H1 (cell line): ENCODE results near the gene TAF11L4. TPM values are rescaled to one million over a fixed set of nuclear protein-coding genes. Genes with fewer than 3 reads are reported as not detected.

Experiments
- polyA plus RNA-seq, 7 experiments: library from polyadenylated mRNA; depleted of rRNA in 3 of 7; stranded (reverse) in 5 of 7; unstranded in 2 of 7; fragments of >200 nt in 5 of 7; fragments of 200-250 nt in 2 of 7; gene quantifications; 1 replicate in 5 of 7; 2 replicates in 1 of 7; 4 replicates in 1 of 7; pipeline versions ENCODE4 v1.2.1 to v1.2.3, GENCODE V29; 2011 to 2013; ENCODE audit warnings: missing spikeins in 2 of 7, mixed read lengths in 2 of 7
- small RNA-seq: library from polyadenylated mRNA; stranded (forward); fragments of <200 nt; extraction: miRNeasy Mini kit (QIAGEN cat#:217004); gene quantifications from one replicate; pipeline ENCODE3, GENCODE V24; 2013; ENCODE audit not compliant: insufficient read depth
- total RNA-seq: library from RNA; stranded (reverse); fragmentation: NEBNext Ultra II Directional; extraction: Animal tissue kit (Norgen Biotek cat#: 25700); gene quantifications from 2 replicates; pipeline ENCODE4 v1.2.1, GENCODE V29; 2021

TAF11L4 gene
- total and polyA plus RNA-seq, 2 of the 8 experiments (the other 6 are each of a cell fraction or from before 2014, with no cell fraction given): not detected

Small RNA genes lying within 50 kb of the gene (small RNA-seq; reads per million reads assigned to genes)
- gene AC106774.3: not detected

Other genes starting within 250 kb of the TAF11L4 start
- not detected in 2 replicates for gene TAF11L2, start 23.6 kb upstream of the TAF11L4 start, total RNA-seq
- not detected in 2 replicates for gene TAF11L2, start 23.6 kb upstream of the TAF11L4 start, polyA plus RNA-seq (2011; rRNA removed)
- gene TAF11L3, start 3.4 kb upstream of the TAF11L4 start, total RNA-seq: not detected in 2 replicates
- not detected in 2 replicates for gene TAF11L3, start 3.4 kb upstream of the TAF11L4 start, polyA plus RNA-seq (2011; rRNA removed)
- not detected in 2 replicates for gene TAF11L5, start 3.4 kb downstream of the TAF11L4 start, total RNA-seq
- not detected in 2 replicates for gene TAF11L5, start 3.4 kb downstream of the TAF11L4 start, polyA plus RNA-seq (2011; rRNA removed)
- not detected in 2 replicates for gene TAF11L6, start 6.9 kb downstream of the TAF11L4 start, total RNA-seq
- not detected in 2 replicates for gene TAF11L6, start 6.9 kb downstream of the TAF11L4 start, polyA plus RNA-seq (2011; rRNA removed)
- not detected in 2 replicates for gene TAF11L7, start 64.0 kb downstream of the TAF11L4 start, total RNA-seq
- not detected in 2 replicates for gene TAF11L7, start 64.0 kb downstream of the TAF11L4 start, polyA plus RNA-seq (2011; rRNA removed)
- gene TAF11L8, start 69.2 kb downstream of the TAF11L4 start, total RNA-seq: not detected in 2 replicates
- not detected in 2 replicates for gene TAF11L8, start 69.2 kb downstream of the TAF11L4 start, polyA plus RNA-seq (2011; rRNA removed)
- gene TAF11L9, start 72.6 kb downstream of the TAF11L4 start, total RNA-seq: not detected in 2 replicates
- gene TAF11L9, start 72.6 kb downstream of the TAF11L4 start, polyA plus RNA-seq (2011; rRNA removed): not detected in 2 replicates
- not detected in 2 replicates for gene TAF11L10, start 76.0 kb downstream of the TAF11L4 start, total RNA-seq
- gene TAF11L10, start 76.0 kb downstream of the TAF11L4 start, polyA plus RNA-seq (2011; rRNA removed): not detected in 2 replicates
- not detected in 2 replicates for gene TAF11L11, start 82.4 kb downstream of the TAF11L4 start, total RNA-seq
- gene TAF11L11, start 82.4 kb downstream of the TAF11L4 start, polyA plus RNA-seq (2011; rRNA removed): not detected in 2 replicates
- gene TAF11L12, start 88.6 kb downstream of the TAF11L4 start, total RNA-seq: not detected in 2 replicates
- not detected in 2 replicates for gene TAF11L12, start 88.6 kb downstream of the TAF11L4 start, polyA plus RNA-seq (2011; rRNA removed)
- gene TAF11L13, start 110.3 kb downstream of the TAF11L4 start, total RNA-seq: not detected in 2 replicates
- gene TAF11L13, start 110.3 kb downstream of the TAF11L4 start, polyA plus RNA-seq (2011; rRNA removed): not detected in 2 replicates
- not detected in 2 replicates for gene TAF11L14, start 112.7 kb downstream of the TAF11L4 start, total RNA-seq
- not detected in 2 replicates for gene TAF11L14, start 112.7 kb downstream of the TAF11L4 start, polyA plus RNA-seq (2011; rRNA removed)